Measurements from ENCODE around the gene TAAR1.

DNA sequence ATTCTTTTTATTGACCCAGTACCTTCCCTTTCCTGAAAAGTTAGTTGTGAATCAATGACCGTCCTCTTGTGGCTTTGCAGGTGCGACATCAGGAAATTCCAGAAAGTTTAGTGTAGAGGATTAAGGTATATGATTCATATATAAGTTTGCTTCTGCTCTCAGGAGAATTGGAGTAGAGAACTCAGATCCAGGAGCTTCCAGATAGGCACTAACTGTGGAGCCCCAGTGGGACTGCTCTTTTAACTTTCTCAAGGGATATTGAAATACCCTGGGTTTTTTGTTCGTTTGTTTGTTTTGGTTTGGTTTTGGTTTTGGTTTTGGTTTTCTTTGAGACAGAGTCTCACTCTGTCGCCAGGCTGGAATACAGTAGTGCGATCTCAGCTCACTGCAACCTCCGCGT is 44.4 kb downstream of the TAAR1 start:
- TF ChIP-seq, protein P1, sequence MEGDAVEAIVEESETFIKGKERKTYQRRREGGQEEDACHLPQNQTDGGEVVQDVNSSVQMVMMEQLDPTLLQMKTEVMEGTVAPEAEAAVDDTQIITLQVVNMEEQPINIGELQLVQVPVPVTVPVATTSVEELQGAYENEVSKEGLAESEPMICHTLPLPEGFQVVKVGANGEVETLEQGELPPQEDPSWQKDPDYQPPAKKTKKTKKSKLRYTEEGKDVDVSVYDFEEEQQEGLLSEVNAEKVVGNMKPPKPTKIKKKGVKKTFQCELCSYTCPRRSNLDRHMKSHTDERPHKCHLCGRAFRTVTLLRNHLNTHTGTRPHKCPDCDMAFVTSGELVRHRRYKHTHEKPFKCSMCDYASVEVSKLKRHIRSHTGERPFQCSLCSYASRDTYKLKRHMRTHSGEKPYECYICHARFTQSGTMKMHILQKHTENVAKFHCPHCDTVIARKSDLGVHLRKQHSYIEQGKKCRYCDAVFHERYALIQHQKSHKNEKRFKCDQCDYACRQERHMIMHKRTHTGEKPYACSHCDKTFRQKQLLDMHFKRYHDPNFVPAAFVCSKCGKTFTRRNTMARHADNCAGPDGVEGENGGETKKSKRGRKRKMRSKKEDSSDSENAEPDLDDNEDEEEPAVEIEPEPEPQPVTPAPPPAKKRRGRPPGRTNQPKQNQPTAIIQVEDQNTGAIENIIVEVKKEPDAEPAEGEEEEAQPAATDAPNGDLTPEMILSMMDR (IDR thresholded peaks at IDR 0.05; ENCODE audit: low read depth, low read length): no peak
- no peak for TF ChIP-seq EZH2phosphoT487 (IDR thresholded peaks at IDR 0.05; ENCODE audit: low read depth)
